Kidney (tissue), 14 donors: Measurements from ENCODE around the gene LRBA. TPM values are rescaled to one million over a fixed set of nuclear protein-coding genes. Genes with fewer than 3 reads are reported as not detected.

Experiments
- DNase-seq, 5 donors: peaks; one replicate each; pipeline ENCODE4 v3.0.0-alpha.2; 2013 to 2020
- FAIRE-seq: peaks from 2 replicates; lab custom pipeline; 2012; peaks lifted over from hg19 to GRCh38; lab: Jason Lieb, UNC
- H3K27ac ChIP-seq, 2 donors: one replicate each; pipeline ENCODE4 v1.7.0; 2013; ENCODE audit warnings: low read depth in 2 of 2, low read length in 2 of 2, inconsistent platforms in 1 of 2
- H3K27me3 ChIP-seq: one replicate; pipeline ENCODE4 v1.7.1; 2013; ENCODE audit warnings: low read length, inconsistent platforms; ENCODE audit not compliant: control insufficient read depth, insufficient read depth
- H3K36me3 ChIP-seq, 3 donors: one replicate each; pipeline versions ENCODE4 v1.7.0 to v1.7.1; 2013; ENCODE audit warnings: low read length in 3 of 3, control low read depth in 1 of 3, inconsistent platforms in 1 of 3; ENCODE audit not compliant: insufficient read depth in 3 of 3, control insufficient read depth in 2 of 3
- H3K4me1 ChIP-seq, 3 donors: one replicate each; pipeline versions ENCODE4 v1.7.0 to v1.7.1; 2013; ENCODE audit warnings: low read length in 3 of 3, inconsistent platforms in 1 of 3, low read depth in 1 of 3; ENCODE audit not compliant: control insufficient read depth in 2 of 3, insufficient read depth in 2 of 3
- H3K4me3 ChIP-seq, 3 donors: one replicate each; pipeline versions ENCODE4 v1.7.0 to v1.8.1; 2013; ENCODE audit warnings: low read length in 3 of 3, control low read depth in 1 of 3, inconsistent platforms in 1 of 3
- H3K9ac ChIP-seq, 3 donors: one replicate each; pipeline versions ENCODE4 v1.7.0 to v1.7.1; 2013; ENCODE audit warnings: low read length in 3 of 3, control low read depth in 1 of 3, inconsistent platforms in 1 of 3
- H3K9me3 ChIP-seq, 3 donors: one replicate each; pipeline versions ENCODE4 v1.7.0 to v1.7.1; 2013; ENCODE audit warnings: low read length in 3 of 3, control low read depth in 1 of 3, inconsistent platforms in 1 of 3; ENCODE audit not compliant: control insufficient read depth in 2 of 3, insufficient read depth in 1 of 3
- CTCF ChIP-seq: IDR thresholded peaks from 3 replicates; pipeline ENCODE4 v1.5.1; 2012; ENCODE audit warnings: mild to moderate bottlenecking, moderate library complexity, borderline replicate concordance; ENCODE audit not compliant: insufficient read depth; ENCODE audit errors: extremely low read depth
- intact Hi-C: fragments of 100-400 bp; cut with DNase I; formaldehyde crosslinking; loops from one replicate; pipeline ENCODE4 v1.11.1; 2022
- polyA plus RNA-seq: library from polyadenylated mRNA; stranded (reverse); fragments of 350-450 nt; fragmentation: Illumina TruSeq; extraction: RNeasy Lipid Tissue Mini Kit (QIAGEN cat#74804); gene quantifications from one replicate; pipeline ENCODE4 v1.2.3, GENCODE V29; 2014; ENCODE audit warnings: low read depth, low replicate concordance; ENCODE audit not compliant: insufficient read depth
- total RNA-seq: library from RNA; stranded (reverse); fragmentation: NEBNext Ultra II Directional; extraction: Animal tissue kit (Norgen Biotek cat#: 25700); gene quantifications from one replicate; pipeline ENCODE4 v1.2.1, GENCODE V29; 2021
- donor health status: control.
- donor health status: control.
- donor health status: control.
- donor health status: control.
- donor health status: control.
- donor health status: DM: yes; HTN: yes; CAD: no.
- donor health status: Normal renal cell carcinoma (clear cell type).

LRBA gene
- total and polyA plus RNA-seq, 2 donors from 2014 or later = 20.3 to 76.7 TPM

- intact Hi-C loops = no loop called here
- H3K27ac ChIP-seq = no peak overlapping the region
- FAIRE-seq (no peak), DNase-seq (no peak)
- no peak overlapping the region for H3K9ac ChIP-seq
- H3K27me3 ChIP-seq = no peaks in the 10 kb centered on the region
- no peaks in the 10 kb centered on the region for H3K4me1 ChIP-seq
- H3K4me3 ChIP-seq = no peak overlapping the region
- no peak for TF ChIP-seq CTCF
- no peaks in the 10 kb centered on the region for H3K36me3 ChIP-seq
- H3K9me3 ChIP-seq = no peaks in the 10 kb centered on the region
Observed at GRCh38 chr4:151052785-151053184, 37.7 kb upstream of the LRBA start.

GRCh38 chr4:151049430-151049884 is 34.4 kb upstream of the LRBA start:
- intact Hi-C loops = no loop called here

GRCh38 chr4:151048913-151049312 is 33.8 kb upstream of the LRBA start:
- TF ChIP-seq CTCF = no peak
- no peak for FAIRE-seq
- Histone ChIP-seq H3K36me3 (no peaks in the 10 kb centered on the region), H3K4me3 (no peak overlapping the region), H3K9me3 (no peaks in the 10 kb centered on the region), H3K27me3 (no peaks in the 10 kb centered on the region), H3K27ac (no peak overlapping the region), H3K4me1 (no peaks in the 10 kb centered on the region), H3K9ac (no peak overlapping the region)
- intact Hi-C loops = no loop called here
- DNase-seq = no peak

More at GRCh38 chr4:151049430-151049884, 34.4 kb upstream of the LRBA start:
- no peaks in the 10 kb centered on the region for H3K36me3 ChIP-seq
- no peak for FAIRE-seq
- H3K4me3 ChIP-seq = no peak overlapping the region
- TF ChIP-seq CTCF = no peak
- H3K27ac ChIP-seq = no peak overlapping the region
- H3K9me3 ChIP-seq = no peaks in the 10 kb centered on the region
- DNase-seq = no peak
- H3K9ac ChIP-seq = no peak overlapping the region
- no peaks in the 10 kb centered on the region for H3K4me1 ChIP-seq
- no peaks in the 10 kb centered on the region for H3K27me3 ChIP-seq

- intact Hi-C loops = no loop called here
- DNase-seq (no peak), FAIRE-seq (no peak)
- Histone ChIP-seq H3K27ac (no peak overlapping the region), H3K9ac (no peak overlapping the region), H3K27me3 (no peaks in the 10 kb centered on the region), H3K4me1 (no peaks in the 10 kb centered on the region), H3K4me3 (no peak overlapping the region), H3K36me3 (no peaks in the 10 kb centered on the region), H3K9me3 (no peaks in the 10 kb centered on the region)
- TF ChIP-seq CTCF = no peak
Observed at GRCh38 chr4:151046609-151047008, 31.5 kb upstream of the LRBA start.
